SH-SY5Y (cell line): ENCODE measurements around the gene SLC25A21.

ENCODE experiments used
- GATA2 ChIP-seq: IDR thresholded peaks from 2 replicates; pipeline ENCODE4 v1.6.1; 2011; ENCODE audit warnings: mild to moderate bottlenecking, low read depth, low read length
- GATA3 ChIP-seq: IDR thresholded peaks from 2 replicates; pipeline ENCODE4 v1.6.1; 2011; ENCODE audit warnings: low read depth, mild to moderate bottlenecking, low read length, moderate library complexity

- no peak for TF ChIP-seq GATA2
- no peak for TF ChIP-seq GATA3
These were observed 319.3 kb downstream of the SLC25A21 start for GRCh38 chr14:36852981-36853691.
